Endothelial cell of umbilical vein (primary cell): Measurements from ENCODE around the gene RAI1. TPM values are rescaled to one million over a fixed set of nuclear protein-coding genes. Genes with fewer than 3 reads are reported as not detected.

Source experiments
- BruUV-seq: library from RNA; stranded (reverse); fragments of 400-500 nt; replicated peaks from 2 replicates; lab custom pipeline; 2021; lab: Mats Ljungman, UMichigan
- CTCF ChIA-PET: fragments of 300-600, 350-600 bp; sonication (Branson Sonifier 250); formaldehyde crosslinking; loops from one replicate; lab custom pipeline; 2021; ENCODE audit warnings: antibody characterized with exemption, inconsistent platforms; lab: Charles Lee
- POLR2A ChIA-PET: fragments of 300-600, 350-600 bp; sonication (Branson Sonifier 250); formaldehyde crosslinking; loops from one replicate; lab custom pipeline; 2021; ENCODE audit warnings: antibody characterized with exemption, inconsistent platforms; lab: Charles Lee
- DNase-seq: peaks from one replicate; pipeline ENCODE4 v3.0.0-alpha.2; 2011; ENCODE audit warnings: low read depth, low spot score
- FAIRE-seq: peaks from 2 replicates; lab custom pipeline; 2011; peaks lifted over from hg19 to GRCh38; lab: Jason Lieb, UNC
- H2AFZ ChIP-seq: 2 replicates; pipeline ENCODE4 v1.6.0; 2012; ENCODE audit warnings: low read depth, low read length, control low read depth, inconsistent platforms
- H3K27ac ChIP-seq: 2 replicates; pipeline ENCODE4 v1.5.1; 2011; ENCODE audit warnings: low read depth, mild to moderate bottlenecking, control low read depth, low read length, moderate library complexity; ENCODE audit not compliant: insufficient read depth
- H3K27me3 ChIP-seq, 2 experiments: 2 replicates each; pipeline versions ENCODE4 v1.6.0 to v1.6.1; 2011; ENCODE audit warnings: low read length in 2 of 2, mixed read lengths in 1 of 2; ENCODE audit not compliant: control insufficient read depth in 2 of 2, insufficient read depth in 2 of 2
- H3K36me3 ChIP-seq, 2 experiments: 2 replicates in 1 of 2; 3 replicates in 1 of 2; pipeline ENCODE4 v1.5.1; 2011; ENCODE audit warnings: low read length in 2 of 2, mild to moderate bottlenecking in 1 of 2, moderate library complexity in 1 of 2; ENCODE audit not compliant: control insufficient read depth in 2 of 2, insufficient read depth in 2 of 2; ENCODE audit errors: extremely low read depth in 1 of 2
- H3K4me1 ChIP-seq: 3 replicates; pipeline ENCODE4 v1.5.1; 2011; ENCODE audit warnings: mild to moderate bottlenecking, low read length; ENCODE audit not compliant: control insufficient read depth, insufficient read depth; ENCODE audit errors: extremely low read depth
- H3K4me2 ChIP-seq: 2 replicates; pipeline ENCODE4 v1.6.1; 2011; ENCODE audit warnings: low read length, control low read depth, mixed read lengths; ENCODE audit not compliant: insufficient read depth
- H3K4me3 ChIP-seq, 3 experiments: fragments of 200-600 bp in 1 of 3; sonication (generic), shearing (Covaris generic) in 1 of 3; replicated peaks in 1 of 3; 2 replicates each; pipeline ENCODE4 v1.5.1; 2011 to 2016; ENCODE audit warnings: control low read depth in 3 of 3, low read length in 3 of 3, mild to moderate bottlenecking in 2 of 3, inconsistent platforms in 1 of 3, low read depth in 1 of 3, moderate library complexity in 1 of 3; ENCODE audit not compliant: insufficient read depth in 1 of 3
- H3K79me2 ChIP-seq: 2 replicates; pipeline ENCODE4 v1.6.0; 2012; ENCODE audit warnings: low read length, inconsistent platforms; ENCODE audit not compliant: control insufficient read depth, insufficient read depth
- H3K9ac ChIP-seq: replicated peaks from 2 replicates; pipeline ENCODE3; 2011; ENCODE audit warnings: low read length, control low read depth; ENCODE audit not compliant: insufficient read depth; ENCODE audit errors: extremely low read depth
- H3K9me1 ChIP-seq: replicated peaks from 3 replicates; pipeline ENCODE4 v1.6.0; 2011; ENCODE audit warnings: mild to moderate bottlenecking, low read length; ENCODE audit not compliant: control insufficient read depth, insufficient read depth; ENCODE audit errors: extremely low read depth
- H3K9me3 ChIP-seq: replicated peaks from 2 replicates; pipeline ENCODE4 v1.5.1; 2012; ENCODE audit warnings: low read length, inconsistent platforms; ENCODE audit not compliant: control insufficient read depth, insufficient read depth
- H4K20me1 ChIP-seq: replicated peaks from 2 replicates; pipeline ENCODE3; 2011; ENCODE audit warnings: mild to moderate bottlenecking, low read length; ENCODE audit not compliant: control insufficient read depth, insufficient read depth; ENCODE audit errors: extremely low read depth
- CTCF ChIP-seq, 2 donors: IDR thresholded peaks; 1 replicate in 1 of 2; 2 replicates in 1 of 2; pipeline ENCODE4 v1.5.1; 2011; ENCODE audit warnings: low read length in 2 of 2, mild to moderate bottlenecking in 2 of 2, moderate library complexity in 2 of 2, control low read depth in 1 of 2, inconsistent platforms in 1 of 2, low read depth in 1 of 2; ENCODE audit not compliant: insufficient read depth in 1 of 2; ENCODE audit errors: extremely low read depth in 1 of 2
- EZH2 ChIP-seq: IDR thresholded peaks from 2 replicates; pipeline ENCODE4 v1.6.1; 2012; ENCODE audit warnings: borderline replicate concordance, low read depth, mild to moderate bottlenecking, moderate library complexity, low read length, inconsistent platforms; ENCODE audit not compliant: severe bottlenecking
- FOS ChIP-seq: IDR thresholded peaks from 2 replicates; pipeline ENCODE4 v1.6.1; 2011; ENCODE audit warnings: mild to moderate bottlenecking, low read length, moderate library complexity, borderline replicate concordance; ENCODE audit not compliant: insufficient read depth
- GATA2 ChIP-seq: IDR thresholded peaks from 2 replicates; pipeline ENCODE4 v1.7.0; 2011; ENCODE audit warnings: low read depth, mild to moderate bottlenecking, moderate library complexity, mixed read lengths, low read length; ENCODE audit not compliant: insufficient read length, insufficient read depth
- JUN ChIP-seq: IDR thresholded peaks from 2 replicates; pipeline ENCODE4 v1.6.1; 2011; ENCODE audit warnings: borderline replicate concordance, low read depth; ENCODE audit not compliant: insufficient read length, insufficient read depth
- MAX ChIP-seq: IDR thresholded peaks from 2 replicates; pipeline ENCODE4 v1.6.1; 2011; ENCODE audit not compliant: insufficient read depth, insufficient read length
- MYC ChIP-seq: IDR thresholded peaks from one replicate; pipeline ENCODE4 v1.6.1; 2011; ENCODE audit warnings: mild to moderate bottlenecking, low read depth, low read length
- POLR2A ChIP-seq: IDR thresholded peaks from 2 replicates; pipeline ENCODE4 v1.6.1; 2012; ENCODE audit warnings: low read depth, mild to moderate bottlenecking, control low read depth, low read length
- POLR2AphosphoS5 ChIP-seq: IDR thresholded peaks from 2 replicates; pipeline ENCODE4 v1.6.1; 2012; ENCODE audit warnings: low read depth, mild to moderate bottlenecking, control low read depth, low read length, moderate library complexity; ENCODE audit not compliant: insufficient read depth
- dilution Hi-C: fragments of 300-500 bp; cut with MboI; formaldehyde crosslinking; loops from one replicate; pipeline ENCODE4 v1.15.0; 2019; ENCODE audit warnings: low sequenced_read_pairs; ENCODE audit not compliant: extremely low pct_ligation_motif_present
- intact Hi-C: fragments of 100-400 bp; cut with micrococcal nuclease; formaldehyde crosslinking; loops from one replicate; pipeline ENCODE4 v1.10.0; 2022
- polyA plus RNA-seq, 4 experiments: library from polyadenylated mRNA; depleted of rRNA in 3 of 4; stranded (reverse) in 3 of 4; unstranded in 1 of 4; fragments of >200 nt; gene quantifications; 2 replicates each; pipeline versions ENCODE4 v1.2.1 to v1.2.3, GENCODE V29; 2011 to 2012; ENCODE audit warnings: missing spikeins in 1 of 4
- total RNA-seq: library from RNA; stranded (reverse); gene quantifications from 2 replicates; pipeline ENCODE4 v1.2.3, GENCODE V29; 2021

The RAI1 gene
- total and polyA plus RNA-seq, 2 donors (not counting 3 experiments of a cell fraction or from before 2014, with no cell fraction given) = 7.8 to 43.3 TPM

- no peak for FAIRE-seq
- no TSS peak for BruUV-seq
- H3K27ac ChIP-seq = no peak overlapping the region
These were observed 38.8 kb downstream of the RAI1 start for GRCh38 chr17:17719966-17720543.

GRCh38 chr17:17721140-17721668 lies 39.9 kb downstream of the RAI1 start:
- intact Hi-C loops = no loop called here
- H4K20me1 ChIP-seq = no peaks in the 10 kb centered on the region

More at GRCh38 chr17:17719966-17720543, 38.8 kb downstream of the RAI1 start:
- Histone ChIP-seq H3K9me1 (no peaks in the 10 kb centered on the region), H3K4me2 (no peak overlapping the region), H3K79me2 (peaks cover 37% of the 10 kb centered on the region), H3K9ac (no peak overlapping the region), H3K4me3 (no peak overlapping the region), H3K4me1 (peaks cover 10% of the 10 kb centered on the region), H3K27me3 (no peaks in the 10 kb centered on the region), H4K20me1 (no peaks in the 10 kb centered on the region), H3K36me3 (no peaks in the 10 kb centered on the region), H2AFZ (no peak overlapping the region), H3K9me3 (no peaks in the 10 kb centered on the region)
- no peak for DNase-seq
- POLR2A ChIA-PET = no interaction called here
- CTCF ChIA-PET = no interaction called here
- intact Hi-C loops (no loop called here), dilution Hi-C loops (no loop called here)
- TF ChIP-seq JUN = no peak

More at GRCh38 chr17:17721140-17721668, 39.9 kb downstream of the RAI1 start:
- H3K9ac ChIP-seq = no peak overlapping the region
- no TSS peak for BruUV-seq
- DNase-seq (no peak), FAIRE-seq (no peak)
- ChIA-PET POLR2A (no interaction called here), CTCF (no interaction called here)
- no peaks in the 10 kb centered on the region for H3K27me3 ChIP-seq
- H3K9me1 ChIP-seq = no peaks in the 10 kb centered on the region
- peaks cover 21% of the 10 kb centered on the region for H3K4me1 ChIP-seq
- no peaks in the 10 kb centered on the region for H3K9me3 ChIP-seq
- H3K36me3 ChIP-seq = no peaks in the 10 kb centered on the region
- H2AFZ ChIP-seq = no peak overlapping the region
- H3K4me2 ChIP-seq = no peak overlapping the region
- H3K79me2 ChIP-seq = peaks cover 28% of the 10 kb centered on the region
- no peak overlapping the region for H3K27ac ChIP-seq
- no peak for TF ChIP-seq POLR2A
- TF ChIP-seq GATA2 = no peak
- TF ChIP-seq CTCF (IDR thresholded peaks at IDR 0.05; ENCODE audit: extremely low read depth in 1 of 2, insufficient read depth in 1 of 2, low read depth in 1 of 2, low read length in 2 of 2) = no peak
- no peak for TF ChIP-seq MAX
- no peak for TF ChIP-seq POLR2AphosphoS5
- no peak for TF ChIP-seq EZH2
- TF ChIP-seq JUN = no peak
- no peak for TF ChIP-seq FOS
- no peak for TF ChIP-seq MYC
- H3K4me3 ChIP-seq = no peak overlapping the region
- dilution Hi-C loops = no loop called here
